ENCODE measurements around the gene APOL6. TPM values are rescaled to one million over a fixed set of nuclear protein-coding genes. Genes with fewer than 3 reads are reported as not detected.
"Not testable (repeated sequence)": the region's sequence is repeated elsewhere in the genome, so short reads cannot be mapped to it uniquely, and the experiment has no call there.

Gene APOL6
- total RNA-seq, 1 donor from 2014 or later, result not detected

- no peak overlapping the region for H3K9ac ChIP-seq
- Mint-ChIP-seq H3K4me1 (no peaks in the 10 kb centered on the region), H3K27me3 (ENCODE audit: insufficient read depth, low read depth) (peaks cover 6% of the 10 kb centered on the region)
These were observed 48.9 kb downstream of the APOL6 start for GRCh38 chr22:35697142-35697541.

DNA sequence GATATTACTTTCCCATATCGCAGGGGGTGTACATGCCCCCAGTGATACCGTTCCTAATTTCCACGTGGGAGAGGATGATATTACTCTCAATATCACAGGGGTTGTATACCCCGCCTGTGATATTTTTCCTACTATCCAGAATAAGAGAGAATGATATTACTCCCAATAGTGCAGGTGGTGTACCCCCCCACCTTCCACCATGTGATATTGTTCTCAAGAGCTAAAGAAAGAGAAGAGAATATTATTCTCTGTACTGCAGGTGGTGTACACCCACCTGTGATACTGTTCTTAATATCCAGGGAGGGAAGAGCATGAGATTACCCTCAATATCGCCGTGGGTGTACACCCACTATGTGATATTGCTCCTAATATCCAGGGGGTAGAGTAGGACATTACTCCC, 51.6 kb downstream of the APOL6 start:
- H3K27ac ChIP-seq; H4K20me1 ChIP-seq (ENCODE audit: low read depth); H3K4me3 Mint-ChIP-seq; H3K4me1 Mint-ChIP-seq; DNase-seq (ENCODE audit: low spot score); H3F3A ChIP-seq (ENCODE audit: low read depth); H3K36me3 ChIP-seq; H2AFZ ChIP-seq (replicated peaks); H3K4me1 ChIP-seq; H3K4me3 ChIP-seq; H3K36me3 Mint-ChIP-seq; H3K9me3 ChIP-seq (ENCODE audit: low read depth); H3K4me2 ChIP-seq; H3K9me3 Mint-ChIP-seq; H3K79me2 ChIP-seq (ENCODE audit: low read depth); H3K9ac ChIP-seq; H3K27ac Mint-ChIP-seq: not testable (repeated sequence)
- H3K27me3 Mint-ChIP-seq (ENCODE audit: insufficient read depth, low read depth), result peaks cover 14% of the 10 kb centered on the region
- peaks cover 17% of the 10 kb centered on the region for H3K27me3 ChIP-seq

More at GRCh38 chr22:35697142-35697541, 48.9 kb downstream of the APOL6 start:
- Histone ChIP-seq H3K36me3 (no peaks in the 10 kb centered on the region), H3K4me3 (no peak overlapping the region), H3K79me2 (ENCODE audit: low read depth) (no peaks in the 10 kb centered on the region), H3K27me3 (peaks cover 32% of the 10 kb centered on the region), H3K27ac (no peak overlapping the region), H3K9me3 (ENCODE audit: low read depth) (no peaks in the 10 kb centered on the region), H3K4me2 (no peak overlapping the region), H2AFZ (replicated peaks) (no peak overlapping the region), H4K20me1 (ENCODE audit: low read depth) (no peaks in the 10 kb centered on the region), H3F3A (ENCODE audit: low read depth) (no peaks in the 10 kb centered on the region), H3K4me1 (no peaks in the 10 kb centered on the region)
- TF ChIP-seq CTCF (IDR thresholded peaks at IDR 0.05) (no peak), EZH2 (IDR thresholded peaks at IDR 0.05) (no peak), EZH2phosphoT487 (IDR thresholded peaks at IDR 0.05) (no peak)
- no peak overlapping the region for H3K27ac Mint-ChIP-seq
- no peaks in the 10 kb centered on the region for H3K36me3 Mint-ChIP-seq
- H3K9me3 Mint-ChIP-seq, result no peaks in the 10 kb centered on the region
- no peak for DNase-seq (ENCODE audit: low spot score)
- no peak overlapping the region for H3K4me3 Mint-ChIP-seq

GRCh38 chr22:35703861-35704584, 55.8 kb downstream of the APOL6 start:
- no peaks in the 10 kb centered on the region for H3K36me3 ChIP-seq
- H3K27ac Mint-ChIP-seq, result no peak overlapping the region
- H3K27me3 ChIP-seq, result peaks cover 9% of the 10 kb centered on the region
- no peak overlapping the region for H3K4me2 ChIP-seq
- H2AFZ ChIP-seq (replicated peaks), result no peak overlapping the region
- H3K27ac ChIP-seq, result no peak overlapping the region
- H3K4me3 ChIP-seq, result no peak overlapping the region
- H3K9me3 ChIP-seq (ENCODE audit: low read depth), result no peaks in the 10 kb centered on the region
- H3K4me3 Mint-ChIP-seq, result no peak overlapping the region
- no peaks in the 10 kb centered on the region for H3K4me1 Mint-ChIP-seq
- H3K79me2 ChIP-seq (ENCODE audit: low read depth), result no peaks in the 10 kb centered on the region
- H3K4me1 ChIP-seq, result no peaks in the 10 kb centered on the region
- H3K36me3 Mint-ChIP-seq, result no peaks in the 10 kb centered on the region
- no peak for TF ChIP-seq CTCF (IDR thresholded peaks at IDR 0.05)
- TF ChIP-seq EZH2phosphoT487 (IDR thresholded peaks at IDR 0.05), result no peak
- no peak for TF ChIP-seq EZH2 (IDR thresholded peaks at IDR 0.05)
- no peaks in the 10 kb centered on the region for H3K9me3 Mint-ChIP-seq
- H4K20me1 ChIP-seq (ENCODE audit: low read depth), result no peaks in the 10 kb centered on the region
- H3F3A ChIP-seq (ENCODE audit: low read depth), result no peaks in the 10 kb centered on the region
- no peak for DNase-seq (ENCODE audit: low spot score)
- no peak overlapping the region for H3K9ac ChIP-seq
- H3K27me3 Mint-ChIP-seq (ENCODE audit: insufficient read depth, low read depth), result peaks cover 14% of the 10 kb centered on the region

DNA sequence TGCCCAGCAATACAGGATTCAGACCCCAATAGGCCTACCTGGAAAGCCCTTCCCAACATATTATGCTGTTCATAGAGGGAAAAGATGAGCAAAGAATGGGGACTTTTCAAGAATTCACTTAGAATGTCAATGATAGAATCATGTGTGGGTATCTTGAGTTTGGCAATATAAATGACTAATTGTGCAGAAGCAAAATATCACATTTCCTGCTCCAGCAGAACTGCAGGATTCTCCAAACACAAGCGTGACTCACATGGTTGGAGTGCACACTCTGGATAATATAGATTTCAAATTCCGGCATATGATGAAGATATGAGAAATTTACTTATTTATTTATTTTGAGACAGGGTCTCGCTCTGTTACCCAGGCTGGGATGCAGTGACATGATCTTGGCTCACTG, 56.9 kb downstream of the APOL6 start:
- H3K36me3 ChIP-seq, result no peaks in the 10 kb centered on the region
- Mint-ChIP-seq H3K4me1 (no peaks in the 10 kb centered on the region), H3K27ac (no peak overlapping the region), H3K9me3 (no peaks in the 10 kb centered on the region), H3K36me3 (no peaks in the 10 kb centered on the region), H3K4me3 (no peak overlapping the region), H3K27me3 (ENCODE audit: insufficient read depth, low read depth) (peaks cover 10% of the 10 kb centered on the region)
- no peaks in the 10 kb centered on the region for H3F3A ChIP-seq (ENCODE audit: low read depth)
- no peak overlapping the region for H3K4me2 ChIP-seq
- TF ChIP-seq EZH2phosphoT487 (IDR thresholded peaks at IDR 0.05) (no peak), CTCF (IDR thresholded peaks at IDR 0.05) (no peak), EZH2 (IDR thresholded peaks at IDR 0.05) (no peak)
- H3K79me2 ChIP-seq (ENCODE audit: low read depth), result no peaks in the 10 kb centered on the region
- no peak overlapping the region for H3K9ac ChIP-seq
- no peaks in the 10 kb centered on the region for H3K4me1 ChIP-seq
- H3K4me3 ChIP-seq, result no peak overlapping the region
- no peak overlapping the region for H2AFZ ChIP-seq (replicated peaks)
- no peaks in the 10 kb centered on the region for H3K9me3 ChIP-seq (ENCODE audit: low read depth)
- H4K20me1 ChIP-seq (ENCODE audit: low read depth), result no peaks in the 10 kb centered on the region
- peaks cover 9% of the 10 kb centered on the region for H3K27me3 ChIP-seq
- H3K27ac ChIP-seq, result no peak overlapping the region
- DNase-seq (ENCODE audit: low spot score), result no peak
